SK-N-SH treated with all-trans-retinoic acid at 6 μM for 48 hours (cell line): ENCODE data around the gene RYR1.

Experiments
- ATAC-seq: fragments of 200-7000 bp; cut with Tn5 transposase; 3 replicates; pipeline ENCODE4 v1.9.1; 2020; ENCODE audit warnings: mild to moderate bottlenecking, moderate library complexity
- ARNTL ChIP-seq: fragments of 450-650 bp; formaldehyde crosslinking; IDR thresholded peaks from 2 replicates; pipeline ENCODE4 v1.5.0; 2020; ENCODE audit warnings: low read depth, mild to moderate bottlenecking, moderate library complexity, borderline replicate concordance
- BACH2 ChIP-seq: fragments of 250-450 bp; sonication (Bioruptor Pico); IDR thresholded peaks from 2 replicates; pipeline ENCODE4 v1.9.0; 2021; ENCODE audit warnings: mild to moderate bottlenecking, borderline replicate concordance
- CREB5 ChIP-seq: fragments of 250-450 bp; sonication (Bioruptor Pico); IDR thresholded peaks from 2 replicates; pipeline ENCODE4 v1.5.1; 2020; ENCODE audit warnings: low read depth, mild to moderate bottlenecking, moderate library complexity
- CSRNP3 ChIP-seq: fragments of 250-450 bp; sonication (Bioruptor Pico); IDR thresholded peaks from 2 replicates; pipeline ENCODE4 v1.5.1; 2021; ENCODE audit warnings: mild to moderate bottlenecking, moderate library complexity
- ESRRG ChIP-seq: fragments of 250-450 bp; sonication (Bioruptor Pico); IDR thresholded peaks from 2 replicates; pipeline ENCODE4 v1.6.1; 2021; ENCODE audit warnings: mild to moderate bottlenecking
- ISL1 ChIP-seq: fragments of 250-450 bp; sonication (Bioruptor Pico); IDR thresholded peaks from 2 replicates; pipeline ENCODE4 v2.1.2; 2022; ENCODE audit warnings: mild to moderate bottlenecking, moderate library complexity
- OSR1 ChIP-seq: fragments of 250-450 bp; sonication (Bioruptor Pico); IDR thresholded peaks from 2 replicates; pipeline ENCODE4 v1.8.0; 2022; ENCODE audit warnings: moderate library complexity, mild to moderate bottlenecking, inconsistent platforms
- PATZ1 ChIP-seq: fragments of 250-450 bp; sonication (Bioruptor Pico); IDR thresholded peaks from 2 replicates; pipeline ENCODE4 v1.8.0; 2020; ENCODE audit warnings: mild to moderate bottlenecking, moderate library complexity, borderline replicate concordance
- POU6F1 ChIP-seq: fragments of 250-450 bp; sonication (Bioruptor Pico); IDR thresholded peaks from 2 replicates; pipeline ENCODE4 v1.8.0; 2021; ENCODE audit warnings: low read depth, mild to moderate bottlenecking, moderate library complexity, borderline replicate concordance
- PPARA ChIP-seq: fragments of 250-450 bp; sonication (Bioruptor Pico); IDR thresholded peaks from 2 replicates; pipeline ENCODE4 v1.5.0; 2020; ENCODE audit warnings: mild to moderate bottlenecking, borderline replicate concordance
- RARB ChIP-seq: fragments of 250-450 bp; sonication (Bioruptor Pico); IDR thresholded peaks from 2 replicates; pipeline ENCODE4 v1.8.0; 2021; ENCODE audit warnings: mild to moderate bottlenecking, moderate library complexity
- TCF4 ChIP-seq: fragments of 250-450 bp; sonication (Bioruptor Pico); IDR thresholded peaks from 2 replicates; pipeline ENCODE4 v1.8.0; 2021; ENCODE audit warnings: mild to moderate bottlenecking, moderate library complexity, borderline replicate concordance
- TOX ChIP-seq: fragments of 250-450 bp; sonication (Bioruptor Pico); IDR thresholded peaks from 2 replicates; pipeline ENCODE4 v1.8.0; 2021; ENCODE audit warnings: mild to moderate bottlenecking, moderate library complexity, borderline replicate concordance
- TSHZ2 ChIP-seq: fragments of 250-450 bp; sonication (Bioruptor Pico); IDR thresholded peaks from 2 replicates; pipeline ENCODE4 v1.5.0; 2020; ENCODE audit warnings: mild to moderate bottlenecking, moderate library complexity
- ZC3H10 ChIP-seq: fragments of 250-450 bp; sonication (Bioruptor Pico); IDR thresholded peaks from 2 replicates; pipeline ENCODE4 v1.5.1; 2021; ENCODE audit warnings: mild to moderate bottlenecking, moderate library complexity
- ZFP30 ChIP-seq: fragments of 450-650 bp; formaldehyde crosslinking; IDR thresholded peaks from 2 replicates; pipeline ENCODE4 v1.5.0; 2022; ENCODE audit warnings: mild to moderate bottlenecking, moderate library complexity
- ZNF565 ChIP-seq: fragments of 450-650 bp; formaldehyde crosslinking; conservative IDR thresholded peaks from 2 replicates; pipeline ENCODE4 v1.5.0; 2020; ENCODE audit warnings: low read depth, mild to moderate bottlenecking, moderate library complexity
- ZNF70 ChIP-seq: fragments of 450-650 bp; formaldehyde crosslinking; IDR thresholded peaks from 2 replicates; pipeline ENCODE4 v1.5.0; 2020; ENCODE audit warnings: mild to moderate bottlenecking, moderate library complexity
- ZNF8 ChIP-seq: fragments of 450-650 bp; formaldehyde crosslinking; IDR thresholded peaks from 2 replicates; pipeline ENCODE4 v1.5.0; 2020; ENCODE audit warnings: mild to moderate bottlenecking, moderate library complexity

RYR1 gene

GRCh38 chr19:38445362-38445761 is 11.9 kb downstream of the RYR1 start:
- TF ChIP-seq ZNF8, result no peak
- no peak for TF ChIP-seq PPARA (CRISPR knock-in tag)
- TF ChIP-seq ZNF70 (CRISPR knock-in tag), result no peak
- no peak for TF ChIP-seq ZNF565
- TF ChIP-seq ESRRG (CRISPR knock-in tag), result no peak
- TF ChIP-seq ISL1, result no peak
- TF ChIP-seq TSHZ2, result no peak
- no peak for TF ChIP-seq CSRNP3 (CRISPR knock-in tag)
- TF ChIP-seq POU6F1 (CRISPR knock-in tag), result no peak
- TF ChIP-seq OSR1 (CRISPR knock-in tag), result no peak
- no peak for TF ChIP-seq ZFP30 (CRISPR knock-in tag)
- no peak for TF ChIP-seq CREB5 (CRISPR knock-in tag)
- TF ChIP-seq BACH2 (CRISPR knock-in tag), result no peak
- no peak for TF ChIP-seq RARB (CRISPR knock-in tag)
- no peak for TF ChIP-seq ARNTL (CRISPR knock-in tag)
- no peak for ATAC-seq

- TF ChIP-seq ZC3H10 (CRISPR knock-in tag) (no peak), ZFP30 (CRISPR knock-in tag) (no peak), OSR1 (CRISPR knock-in tag) (no peak), POU6F1 (CRISPR knock-in tag) (no peak), TSHZ2 (no peak), ZNF565 (no peak), PATZ1 (CRISPR knock-in tag) (no peak), ZNF70 (CRISPR knock-in tag) (no peak), TOX (CRISPR knock-in tag) (no peak), TCF4 (CRISPR knock-in tag) (no peak)
- ATAC-seq, result no peak
Measured at GRCh38 chr19:38448225-38448624, 14.7 kb downstream of the RYR1 start.
